Uterus (tissue), 4 donors: Measurements from ENCODE around the gene FER1L5. TPM values are rescaled to one million over a fixed set of nuclear protein-coding genes. Genes with fewer than 3 reads are reported as not detected.

Experiments
- DNase-seq, 2 donors: peaks; one replicate each; pipeline ENCODE4 v3.0.0-alpha.2; 2019 to 2020
- H3K27ac ChIP-seq, 2 donors: fragments of 200-600 bp; sonication (generic); 1 replicate in 1 of 2; 2 replicates in 1 of 2; pipeline ENCODE4 v1.5.1; 2016 to 2018
- H3K27me3 ChIP-seq, 2 donors: fragments of 200-600 bp; sonication (generic); one replicate each; pipeline ENCODE4 v1.5.1; 2018 to 2019; ENCODE audit warnings: control low read depth in 1 of 2
- H3K36me3 ChIP-seq, 2 donors: fragments of 200-600 bp; sonication (generic); one replicate each; pipeline ENCODE4 v1.5.1; 2019; ENCODE audit warnings: control low read depth in 1 of 2
- H3K4me1 ChIP-seq, 2 donors: fragments of 200-600 bp; sonication (generic); one replicate each; pipeline ENCODE4 v1.5.1; 2018 to 2019; ENCODE audit warnings: control low read depth in 1 of 2
- H3K4me3 ChIP-seq, 2 donors: fragments of 200-600 bp; sonication (generic); 1 replicate in 1 of 2; 2 replicates in 1 of 2; pipeline ENCODE4 v1.5.1; 2018 to 2019; ENCODE audit warnings: mild to moderate bottlenecking in 1 of 2
- H3K9me3 ChIP-seq, 2 donors: fragments of 200-600 bp; sonication (generic); one replicate each; pipeline ENCODE4 v1.5.1; 2019; ENCODE audit warnings: control low read depth in 1 of 2
- CTCF ChIP-seq, 4 experiments: fragments of 200-600 bp in 2 of 4; fragments of 450-650 bp in 2 of 4; sonication (generic) in 2 of 4; IDR thresholded peaks; one replicate each; pipeline ENCODE4 v1.5.1; 2016 to 2019; ENCODE audit warnings: antibody characterized with exemption in 4 of 4, mild to moderate bottlenecking in 2 of 4, moderate library complexity in 1 of 4
- POLR2A ChIP-seq, 2 donors: fragments of 450-650 bp; IDR thresholded peaks; one replicate each; pipeline ENCODE4 v1.6.1; 2016; ENCODE audit warnings: antibody characterized with exemption in 2 of 2, mild to moderate bottlenecking in 1 of 2, moderate library complexity in 1 of 2
- intact Hi-C: fragments of 100-400 bp; cut with DNase I; formaldehyde crosslinking; loops from one replicate; pipeline ENCODE4 v1.15.1; 2023; ENCODE audit warnings: low total_unique reads
- total RNA-seq, 4 donors: library from RNA; depleted of rRNA in 3 of 4; stranded (reverse); fragments of >200 nt in 3 of 4; gene quantifications; one replicate each; pipeline versions ENCODE4 v1.1.0 to v1.2.4, GENCODE V29; 2014 to 2023
- donor health status: DM: yes; HTN: yes; CAD: no.

FER1L5 gene
- total RNA-seq, 4 donors from 2014 or later = 0.40 to 1.6 TPM; not detected in 2

- Histone ChIP-seq H3K4me1 (no peaks in the 10 kb centered on the region), H3K9me3 (no peaks in the 10 kb centered on the region), H3K27me3 (no peaks in the 10 kb centered on the region), H3K36me3 (no peaks in the 10 kb centered on the region), H3K4me3 (no peak overlapping the region), H3K27ac (no peak overlapping the region)
- intact Hi-C loops = no loop called here
- no peak for DNase-seq
- TF ChIP-seq CTCF (IDR thresholded peaks at IDR 0.05) = no peak
- TF ChIP-seq POLR2A (IDR thresholded peaks at IDR 0.05) = no peak
Measured at GRCh38 chr2:96661324-96661723, 18.8 kb downstream of the FER1L5 start.

GRCh38 chr2:96662360-96662759, 19.8 kb downstream of the FER1L5 start:
- no peak for TF ChIP-seq POLR2A (IDR thresholded peaks at IDR 0.05)
- TF ChIP-seq CTCF (IDR thresholded peaks at IDR 0.05) = no peak
- Histone ChIP-seq H3K4me3 (no peak overlapping the region), H3K27ac (no peak overlapping the region), H3K27me3 (no peaks in the 10 kb centered on the region), H3K36me3 (no peaks in the 10 kb centered on the region), H3K9me3 (no peaks in the 10 kb centered on the region), H3K4me1 (no peaks in the 10 kb centered on the region)
- no peak for DNase-seq
- intact Hi-C loops = no loop called here

GRCh38 chr2:96663177-96663576, 20.6 kb downstream of the FER1L5 start:
- no peak overlapping the region for H3K27ac ChIP-seq
- no peaks in the 10 kb centered on the region for H3K27me3 ChIP-seq
- no peaks in the 10 kb centered on the region for H3K9me3 ChIP-seq
- no peaks in the 10 kb centered on the region for H3K4me1 ChIP-seq
- no peak overlapping the region for H3K4me3 ChIP-seq
- intact Hi-C loops = no loop called here
- DNase-seq = no peak
- H3K36me3 ChIP-seq = no peaks in the 10 kb centered on the region
- TF ChIP-seq CTCF (IDR thresholded peaks at IDR 0.05) (no peak), POLR2A (IDR thresholded peaks at IDR 0.05) (no peak)

GRCh38 chr2:96663829-96664228, 21.3 kb downstream of the FER1L5 start:
- DNase-seq = no peak
- no peaks in the 10 kb centered on the region for H3K4me1 ChIP-seq
- H3K36me3 ChIP-seq = no peaks in the 10 kb centered on the region

GRCh38 chr2:96664366-96664925, 21.9 kb downstream of the FER1L5 start:
- intact Hi-C loops = no loop called here
- DNase-seq = no peak
- TF ChIP-seq CTCF (IDR thresholded peaks at IDR 0.05) (no peak), POLR2A (IDR thresholded peaks at IDR 0.05) (no peak)
- no peak overlapping the region for H3K4me3 ChIP-seq
- no peaks in the 10 kb centered on the region for H3K27me3 ChIP-seq
- no peaks in the 10 kb centered on the region for H3K4me1 ChIP-seq
- no peaks in the 10 kb centered on the region for H3K36me3 ChIP-seq
- H3K9me3 ChIP-seq = no peaks in the 10 kb centered on the region
- H3K27ac ChIP-seq = peak overlapping the region; percentile 63 to 70

More at GRCh38 chr2:96663829-96664228, 21.3 kb downstream of the FER1L5 start:
- no peak overlapping the region for H3K27ac ChIP-seq
- no peak for TF ChIP-seq POLR2A (IDR thresholded peaks at IDR 0.05)
- no peak for TF ChIP-seq CTCF (IDR thresholded peaks at IDR 0.05)
- H3K27me3 ChIP-seq = no peaks in the 10 kb centered on the region
- no peaks in the 10 kb centered on the region for H3K9me3 ChIP-seq
- no peak overlapping the region for H3K4me3 ChIP-seq
- intact Hi-C loops = no loop called here
